GM21825 (cell line): ENCODE results near the gene DAPK1.

ENCODE experiments used
- ATAC-seq: cut with Tn5 transposase; IDR thresholded peaks from one replicate; pipeline ENCODE4 v1.9.1; 2021; ENCODE audit warnings: mild to moderate bottlenecking, moderate library complexity; ENCODE audit not compliant: unreplicated experiment

The DAPK1 gene

GRCh38 chr9:87587864-87588263 is 90.2 kb downstream of the DAPK1 start:
- no peak for ATAC-seq

- no peak for ATAC-seq
Measured at GRCh38 chr9:87588339-87588738, 90.7 kb downstream of the DAPK1 start.

GRCh38 chr9:87590996-87591395 is 93.3 kb downstream of the DAPK1 start:
- ATAC-seq, result no peak

- no peak for ATAC-seq
Measured at GRCh38 chr9:87592554-87593358, 95.1 kb downstream of the DAPK1 start.

- no peak for ATAC-seq
Measured at GRCh38 chr9:87593359-87593980, 95.8 kb downstream of the DAPK1 start.

- ATAC-seq, result no peak
Measured at GRCh38 chr9:87594194-87594593, 96.5 kb downstream of the DAPK1 start.

- no peak for ATAC-seq
Measured at GRCh38 chr9:87594662-87595061, 97.0 kb downstream of the DAPK1 start.

- ATAC-seq, result no peak
Measured at GRCh38 chr9:87595610-87596009, 97.9 kb downstream of the DAPK1 start.

- ATAC-seq, result no peak
Measured at GRCh38 chr9:87596862-87597261, 99.2 kb downstream of the DAPK1 start.

- no peak for ATAC-seq
Measured at GRCh38 chr9:87597710-87598443, 100.2 kb downstream of the DAPK1 start.

- ATAC-seq, result no peak
Measured at GRCh38 chr9:87599901-87600610, 102.4 kb downstream of the DAPK1 start.

- ATAC-seq, result no peak
Measured at GRCh38 chr9:87601176-87601575, 103.5 kb downstream of the DAPK1 start.

- ATAC-seq, result no peak
Measured at GRCh38 chr9:87601595-87601994, 103.9 kb downstream of the DAPK1 start.

- no peak for ATAC-seq
Measured at GRCh38 chr9:87602933-87603643, 105.4 kb downstream of the DAPK1 start.

- ATAC-seq, result no peak
Measured at GRCh38 chr9:87603854-87604490, 106.3 kb downstream of the DAPK1 start.

GRCh38 chr9:87604886-87605588 is 107.4 kb downstream of the DAPK1 start:
- no peak for ATAC-seq

- ATAC-seq, result no peak
Measured at GRCh38 chr9:87605676-87606075, 108.0 kb downstream of the DAPK1 start.

GRCh38 chr9:87606841-87607521 is 109.3 kb downstream of the DAPK1 start:
- ATAC-seq, result no peak

- no peak for ATAC-seq
Measured at GRCh38 chr9:87607859-87608258, 110.2 kb downstream of the DAPK1 start.
